Activated CD4-positive, alpha-beta T cell treated with anti-CD3 and anti-CD28 coated beads, Interleukin-2, amount 10 ng/mL, durations not matched to agents 7 days and 5 days (primary cell): Measurements from ENCODE around the gene DHX36. TPM values are rescaled to one million over a fixed set of nuclear protein-coding genes. Genes with fewer than 3 reads are reported as not detected.

ENCODE experiments used
- CTCF ChIA-PET: fragments of 350-600 bp; sonication (Branson Sonifier 250); formaldehyde crosslinking; loops from one replicate; lab custom pipeline; 2021; ENCODE audit warnings: antibody characterized with exemption; lab: Charles Lee
- POLR2A ChIA-PET: fragments of 350-600 bp; sonication (Branson Sonifier 250); formaldehyde crosslinking; loops from one replicate; lab custom pipeline; 2021; ENCODE audit warnings: antibody characterized with exemption; lab: Charles Lee
- DNase-seq: peaks from one replicate; pipeline ENCODE4 v3.0.0-alpha.2; 2020
- H3K27ac Mint-ChIP-seq: one replicate; pipeline ENCODE4 v1.8.0; 2021; ENCODE audit warnings: mild to moderate bottlenecking, moderate library complexity, mixed read lengths
- H3K27me3 Mint-ChIP-seq: one replicate; pipeline ENCODE4 v1.8.0; 2021; ENCODE audit warnings: mixed read lengths
- H3K36me3 Mint-ChIP-seq: one replicate; pipeline ENCODE4 v1.8.0; 2021; ENCODE audit warnings: low read depth, mixed read lengths
- H3K4me1 Mint-ChIP-seq: one replicate; pipeline ENCODE4 v1.8.0; 2021; ENCODE audit warnings: mixed read lengths
- H3K4me3 Mint-ChIP-seq: one replicate; pipeline ENCODE4 v1.8.0; 2021; ENCODE audit warnings: mild to moderate bottlenecking, moderate library complexity, mixed read lengths
- H3K9me3 Mint-ChIP-seq: one replicate; pipeline ENCODE4 v1.8.0; 2021; ENCODE audit warnings: mixed read lengths
- total RNA-seq, 2 experiments: library from RNA; stranded (reverse); gene quantifications; one replicate each; pipeline ENCODE4 v1.2.3, GENCODE V29; 2021

DHX36 gene
- total RNA-seq, 2 experiments from 2014 or later: 64.4 to 72.0 TPM

DNA sequence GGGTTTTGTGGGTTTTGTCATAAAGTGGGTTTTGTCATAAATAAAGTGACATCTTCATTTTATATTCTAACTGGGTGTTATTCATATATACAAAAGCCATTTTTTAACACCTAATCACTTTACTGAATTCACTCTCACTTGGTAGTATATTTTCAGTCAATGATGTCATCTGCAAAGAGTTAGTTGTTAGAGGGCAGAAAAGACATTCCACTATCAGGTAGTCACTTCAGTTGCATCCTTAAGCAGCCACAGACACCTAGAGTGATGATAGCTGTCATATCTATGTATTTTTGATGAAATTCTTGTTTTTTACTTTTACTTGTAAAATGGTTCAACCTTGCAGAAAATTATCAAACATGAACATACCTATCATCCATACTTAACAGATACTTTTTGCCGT lies 89.0 kb downstream of the DHX36 start:
- Mint-ChIP-seq H3K27me3 (no peaks in the 10 kb centered on the region), H3K9me3 (no peaks in the 10 kb centered on the region), H3K4me1 (no peaks in the 10 kb centered on the region), H3K36me3 (no peaks in the 10 kb centered on the region), H3K4me3 (no peak overlapping the region), H3K27ac (no peak overlapping the region)
- no peak for DNase-seq
- ChIA-PET CTCF (no interaction called here), POLR2A (no interaction called here)

DNA sequence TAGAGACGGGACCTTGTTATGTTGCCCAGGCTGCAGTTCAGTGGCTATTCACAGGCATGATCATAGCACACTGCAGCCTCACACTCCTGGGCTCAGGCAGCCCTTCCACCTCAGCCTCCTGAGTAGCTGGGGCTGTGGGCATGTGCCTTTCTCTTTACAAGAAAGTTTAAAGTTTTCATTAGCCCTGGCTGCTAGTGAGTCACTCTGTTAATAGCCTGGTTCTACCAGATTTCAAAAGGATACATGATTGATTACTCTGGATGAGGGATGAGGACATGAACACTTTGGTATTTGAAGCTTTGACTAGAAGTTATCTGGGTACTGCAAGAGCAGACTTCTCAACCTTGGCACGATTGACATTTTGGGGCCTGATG lies 95.1 kb downstream of the DHX36 start:
- no peaks in the 10 kb centered on the region for H3K9me3 Mint-ChIP-seq
- no peak overlapping the region for H3K27ac Mint-ChIP-seq
- no peaks in the 10 kb centered on the region for H3K36me3 Mint-ChIP-seq
- H3K4me3 Mint-ChIP-seq: no peak overlapping the region
- H3K4me1 Mint-ChIP-seq: no peaks in the 10 kb centered on the region
- CTCF ChIA-PET: no interaction called here
- POLR2A ChIA-PET: no interaction called here
- no peak for DNase-seq
- peaks cover 16% of the 10 kb centered on the region for H3K27me3 Mint-ChIP-seq

DNA sequence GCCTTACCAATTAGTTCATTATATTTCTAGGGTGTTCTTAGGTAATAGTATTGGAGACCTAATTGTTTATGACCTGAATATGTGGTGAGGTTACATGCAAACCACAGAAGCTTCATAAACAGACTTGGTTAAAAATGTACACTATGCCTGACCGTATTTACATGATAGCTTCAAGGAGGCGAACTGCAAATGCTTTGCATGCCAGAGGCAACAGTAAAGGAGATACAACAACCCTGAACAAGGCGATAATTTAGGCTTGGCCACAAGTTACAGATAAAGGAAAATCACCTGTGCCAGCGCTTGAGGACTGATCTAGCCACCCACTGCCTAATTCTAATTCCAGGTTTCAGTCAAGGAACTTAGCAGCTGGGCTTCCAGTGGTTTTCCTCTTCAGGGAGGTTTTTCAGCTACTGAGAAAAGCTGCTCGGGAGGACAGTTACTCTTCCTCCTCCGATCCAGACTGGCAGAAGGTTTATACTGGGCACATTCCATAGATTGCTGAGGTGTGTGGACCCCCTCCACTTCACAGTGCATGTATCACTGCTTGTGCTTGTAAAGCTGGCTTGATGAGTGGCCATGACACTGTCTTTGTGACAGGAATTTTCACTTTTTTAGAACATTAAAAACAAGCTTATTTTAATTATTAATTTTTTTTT lies 95.6 kb downstream of the DHX36 start:
- no peaks in the 10 kb centered on the region for H3K9me3 Mint-ChIP-seq
- no peaks in the 10 kb centered on the region for H3K36me3 Mint-ChIP-seq
- H3K27me3 Mint-ChIP-seq: peaks cover 16% of the 10 kb centered on the region
- POLR2A ChIA-PET: no interaction called here
- no peak overlapping the region for H3K27ac Mint-ChIP-seq
- CTCF ChIA-PET: no interaction called here
- no peaks in the 10 kb centered on the region for H3K4me1 Mint-ChIP-seq
- no peak overlapping the region for H3K4me3 Mint-ChIP-seq
- no peak for DNase-seq

DNA sequence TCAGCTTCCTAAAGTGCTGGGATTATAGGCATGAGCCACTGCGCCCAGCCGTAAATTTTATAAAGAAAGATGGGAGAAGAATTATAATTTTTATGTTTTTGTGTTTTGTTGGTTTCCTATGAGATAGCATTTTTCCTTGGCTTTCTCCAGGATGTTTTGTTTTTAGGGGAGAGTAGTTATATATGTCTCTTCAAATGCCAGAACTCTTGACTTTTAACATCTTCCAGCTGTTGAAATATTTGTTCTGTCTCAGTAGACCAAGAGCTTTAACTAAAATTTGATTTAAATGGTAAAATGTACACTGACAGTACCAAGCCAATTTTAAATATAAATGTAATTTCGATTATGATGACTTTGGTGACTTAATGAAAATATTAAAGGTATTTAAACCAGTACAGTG lies 96.8 kb downstream of the DHX36 start:
- Mint-ChIP-seq H3K27me3 (peaks cover 18% of the 10 kb centered on the region), H3K27ac (no peak overlapping the region), H3K4me1 (no peaks in the 10 kb centered on the region), H3K9me3 (no peaks in the 10 kb centered on the region), H3K4me3 (no peak overlapping the region), H3K36me3 (no peaks in the 10 kb centered on the region)
- ChIA-PET POLR2A (no interaction called here), CTCF (interaction anchor here (0.7 kb wide), 1 partner anchor 10 kb away, joined by 3 read pairs; no protein-coding TSS in a partner anchor)
- DNase-seq: no peak

DNA sequence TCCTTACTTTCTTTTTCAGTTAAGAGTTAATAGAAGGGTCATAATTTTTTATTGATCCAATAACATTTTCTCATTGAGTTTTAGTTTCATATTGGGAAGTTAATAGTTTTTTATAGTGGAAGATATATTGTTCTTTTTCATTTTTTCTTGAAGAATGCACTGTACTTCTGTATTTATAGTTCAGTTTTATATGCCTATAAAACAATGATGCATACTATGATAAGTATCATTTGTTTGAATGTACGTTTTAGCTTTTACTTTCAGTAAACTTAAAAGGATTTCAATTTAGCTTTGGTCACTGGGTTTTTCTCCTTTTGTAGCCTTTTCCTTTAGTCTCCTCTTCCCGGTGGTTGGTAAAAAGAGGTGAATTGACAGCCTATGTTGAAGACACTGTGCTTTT lies 98.8 kb downstream of the DHX36 start:
- no peaks in the 10 kb centered on the region for H3K4me1 Mint-ChIP-seq
- H3K4me3 Mint-ChIP-seq: no peak overlapping the region
- ChIA-PET CTCF (no interaction called here), POLR2A (no interaction called here)
- no peak for DNase-seq
- H3K36me3 Mint-ChIP-seq: no peaks in the 10 kb centered on the region
- no peaks in the 10 kb centered on the region for H3K9me3 Mint-ChIP-seq
- no peak overlapping the region for H3K27ac Mint-ChIP-seq
- peaks cover 19% of the 10 kb centered on the region for H3K27me3 Mint-ChIP-seq

DNA sequence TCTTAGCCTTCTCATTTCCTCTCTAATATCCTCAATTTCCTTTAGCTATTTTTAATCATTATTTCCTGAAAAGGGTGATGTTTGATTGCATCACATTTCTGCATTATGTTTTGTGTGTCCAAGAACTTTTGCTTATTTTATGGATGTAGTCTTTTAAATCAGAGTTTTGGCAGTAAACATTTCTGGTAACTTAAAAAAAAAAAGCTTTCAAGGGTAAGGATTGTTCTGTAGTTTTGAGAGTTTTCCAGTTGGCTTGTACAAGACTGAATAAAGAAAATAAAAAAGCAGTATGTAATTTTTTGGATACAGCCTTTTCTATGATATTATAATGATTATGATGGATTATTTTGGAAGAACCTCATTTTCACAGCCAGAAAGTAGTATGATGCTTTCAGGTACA lies 99.4 kb downstream of the DHX36 start:
- peaks cover 19% of the 10 kb centered on the region for H3K27me3 Mint-ChIP-seq
- no peak overlapping the region for H3K4me3 Mint-ChIP-seq
- DNase-seq: no peak
- ChIA-PET CTCF (no interaction called here), POLR2A (no interaction called here)
- H3K36me3 Mint-ChIP-seq: no peaks in the 10 kb centered on the region
- no peak overlapping the region for H3K27ac Mint-ChIP-seq
- no peaks in the 10 kb centered on the region for H3K9me3 Mint-ChIP-seq
- H3K4me1 Mint-ChIP-seq: no peaks in the 10 kb centered on the region

DNA sequence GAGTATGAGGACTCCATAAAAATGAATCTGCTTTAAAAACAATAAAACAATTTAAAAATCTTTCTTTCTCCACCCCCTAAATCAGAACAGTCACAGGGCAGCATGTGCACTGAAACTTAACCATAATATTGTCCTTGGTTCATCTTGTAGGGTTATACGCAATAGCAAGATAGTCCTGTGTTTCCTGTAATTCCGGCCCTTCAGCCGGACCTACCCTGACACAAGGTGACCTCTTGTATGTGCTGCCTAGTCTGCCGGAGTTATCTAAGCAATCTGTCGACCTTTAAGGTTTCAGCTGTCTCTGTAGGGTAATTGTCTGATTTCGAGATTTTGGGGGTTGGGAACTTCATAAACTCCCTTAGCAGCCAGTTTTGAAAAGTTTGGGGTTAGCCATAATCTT lies 99.9 kb downstream of the DHX36 start:
- peaks cover 19% of the 10 kb centered on the region for H3K27me3 Mint-ChIP-seq
- no peaks in the 10 kb centered on the region for H3K36me3 Mint-ChIP-seq
- CTCF ChIA-PET: no interaction called here
- no peak for DNase-seq
- POLR2A ChIA-PET: no interaction called here
- H3K4me3 Mint-ChIP-seq: no peak overlapping the region
- H3K9me3 Mint-ChIP-seq: no peaks in the 10 kb centered on the region
- H3K4me1 Mint-ChIP-seq: no peaks in the 10 kb centered on the region
- H3K27ac Mint-ChIP-seq: no peak overlapping the region

DNA sequence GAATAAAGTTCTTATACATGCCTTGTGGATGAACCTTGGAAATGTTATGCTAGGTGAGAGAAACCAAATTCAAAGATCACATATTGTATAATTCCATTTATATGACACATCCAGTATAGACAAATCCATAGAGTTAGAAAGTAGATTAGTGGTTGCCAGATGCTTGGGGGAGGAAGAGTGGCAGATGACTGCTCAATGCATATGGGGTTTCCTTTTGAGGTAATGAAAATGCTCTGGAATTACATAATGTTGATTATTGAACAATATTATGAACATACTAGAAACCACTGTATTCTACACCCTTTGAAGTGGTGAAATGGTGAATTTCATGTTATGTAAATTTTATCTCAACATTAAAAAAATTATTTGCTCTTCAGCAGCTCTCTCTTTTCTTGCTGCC lies 100.8 kb downstream of the DHX36 start:
- no peak for DNase-seq
- no peak overlapping the region for H3K4me3 Mint-ChIP-seq
- peaks cover 19% of the 10 kb centered on the region for H3K27me3 Mint-ChIP-seq
- no peaks in the 10 kb centered on the region for H3K9me3 Mint-ChIP-seq
- H3K27ac Mint-ChIP-seq: no peak overlapping the region
- POLR2A ChIA-PET: no interaction called here
- CTCF ChIA-PET: no interaction called here
- H3K36me3 Mint-ChIP-seq: no peaks in the 10 kb centered on the region
- H3K4me1 Mint-ChIP-seq: no peaks in the 10 kb centered on the region

Other genes starting within 250 kb of the DHX36 start
- gene ARHGEF26, start 203.1 kb downstream of the DHX36 start, total RNA-seq: under 1 TPM; 0.02 to 0.06 TPM
- not detected for gene GPR149, start 105.7 kb upstream of the DHX36 start, total RNA-seq